AG08395 (cell line): ENCODE measurements around the gene ALDH1A2.
"Not testable (repeated sequence)": the region's sequence is repeated elsewhere in the genome, so short reads cannot be mapped to it uniquely, and the experiment has no call there.

ENCODE experiments used
- DNase-seq: peaks from one replicate; pipeline ENCODE4 v3.0.0; 2012; ENCODE audit warnings: mixed read lengths, low spot score

Gene ALDH1A2

DNA sequence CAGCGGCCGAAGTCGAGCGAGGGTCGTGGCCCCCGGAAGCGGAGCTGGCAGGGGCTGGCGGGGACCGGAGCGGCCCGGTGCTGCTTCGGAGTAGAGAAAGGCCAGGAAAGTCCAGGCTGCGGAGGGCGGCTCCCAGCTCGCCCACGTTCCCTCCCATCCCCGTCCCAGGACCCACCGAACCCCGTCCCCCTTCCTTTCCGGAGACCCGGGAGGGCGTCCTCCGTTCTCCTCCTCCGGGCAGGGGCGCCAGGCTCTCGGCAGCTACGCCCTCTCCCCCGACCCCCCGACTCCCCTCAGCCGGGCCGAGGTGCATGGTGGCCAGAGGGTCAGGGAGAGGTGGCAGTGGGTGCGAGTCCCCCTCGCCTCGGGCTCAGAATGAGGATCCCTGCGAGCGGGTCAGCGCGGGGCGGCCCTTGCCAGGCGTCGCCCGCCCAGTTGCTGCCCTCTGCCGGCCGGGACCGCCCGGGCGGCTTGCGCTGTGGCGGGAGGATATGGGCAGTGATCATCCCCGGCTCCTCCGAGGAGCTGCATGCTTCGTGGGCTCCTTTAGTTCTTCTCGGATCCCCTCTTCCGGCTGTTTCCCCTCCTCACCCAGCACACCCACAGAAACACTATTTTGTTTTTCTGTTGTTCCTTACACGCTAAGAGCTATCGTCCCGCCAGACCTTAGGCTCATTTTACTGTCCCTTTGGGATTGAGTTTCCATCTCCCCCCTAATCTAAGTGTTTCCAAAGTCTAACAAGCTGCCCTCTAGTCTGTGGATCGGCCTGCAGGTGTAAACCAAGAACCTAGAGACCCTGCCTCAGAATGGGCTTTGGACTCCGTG is 744 bp upstream of the ALDH1A2 start:
- peak; percentile 68 for DNase-seq

DNA sequence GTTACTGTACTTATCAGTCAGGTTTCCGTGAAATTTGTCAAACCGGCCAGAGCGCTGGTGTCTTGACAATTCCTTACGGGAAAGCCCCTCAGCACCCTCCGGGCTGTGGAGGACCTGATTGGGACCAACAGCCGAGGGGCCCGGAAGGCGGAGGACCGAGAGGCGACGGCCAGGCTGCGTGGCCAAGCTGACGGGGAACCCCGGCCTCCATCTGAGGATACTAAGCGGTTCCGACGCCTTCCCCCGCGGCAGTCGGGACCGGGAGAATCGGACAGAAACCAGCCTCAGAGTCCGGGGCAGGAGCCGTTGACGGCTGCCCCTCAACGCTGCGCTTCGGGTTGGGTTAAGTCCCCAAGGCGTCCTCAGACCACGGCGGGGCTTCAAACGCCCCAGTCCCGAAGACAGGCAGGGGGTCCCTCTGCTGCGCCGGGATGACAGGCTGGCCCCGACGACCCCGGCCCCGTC is 499 bp downstream of the ALDH1A2 start:
- DNase-seq: no peak

DNA sequence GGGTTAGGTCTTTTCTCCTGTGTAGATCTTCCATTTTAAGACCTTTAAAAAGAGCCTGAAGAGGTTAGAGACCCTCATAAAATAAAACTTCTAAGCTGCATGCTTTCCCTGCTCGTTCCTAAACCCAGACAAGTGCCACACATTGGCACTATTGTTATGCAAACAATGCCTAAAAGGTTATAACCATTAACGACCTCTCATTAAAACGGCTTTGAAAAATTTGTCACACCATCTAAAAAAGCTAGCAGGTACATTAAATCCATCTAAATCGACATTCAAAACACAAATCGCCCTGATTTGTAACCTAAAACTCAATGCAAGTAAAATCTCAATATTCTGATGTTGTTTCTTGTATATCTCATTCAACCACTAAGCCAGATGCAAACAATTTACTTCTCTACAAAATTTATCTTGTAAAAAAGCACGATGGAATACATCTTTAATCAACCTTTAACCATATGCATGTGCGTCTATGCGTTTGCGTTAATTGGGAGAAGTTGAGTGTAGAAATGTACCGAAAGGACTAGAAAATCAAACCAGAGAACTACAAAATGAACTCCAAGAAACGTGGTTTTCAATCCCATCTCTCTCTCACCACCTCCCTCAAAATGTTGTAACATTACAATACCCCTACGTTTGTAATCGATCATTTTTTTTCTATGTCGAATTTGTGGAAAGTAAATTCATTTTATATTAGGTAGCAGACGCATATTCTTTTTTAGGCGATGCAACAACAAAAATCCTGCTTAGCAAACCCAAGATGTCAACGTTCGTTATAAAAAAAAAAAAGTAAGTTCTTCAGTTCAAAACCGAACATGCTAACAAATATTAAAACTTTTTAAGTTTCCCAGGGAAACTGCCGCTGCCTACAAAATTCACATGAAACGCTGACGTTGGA is 1.2 kb downstream of the ALDH1A2 start:
- DNase-seq: no peak

DNA sequence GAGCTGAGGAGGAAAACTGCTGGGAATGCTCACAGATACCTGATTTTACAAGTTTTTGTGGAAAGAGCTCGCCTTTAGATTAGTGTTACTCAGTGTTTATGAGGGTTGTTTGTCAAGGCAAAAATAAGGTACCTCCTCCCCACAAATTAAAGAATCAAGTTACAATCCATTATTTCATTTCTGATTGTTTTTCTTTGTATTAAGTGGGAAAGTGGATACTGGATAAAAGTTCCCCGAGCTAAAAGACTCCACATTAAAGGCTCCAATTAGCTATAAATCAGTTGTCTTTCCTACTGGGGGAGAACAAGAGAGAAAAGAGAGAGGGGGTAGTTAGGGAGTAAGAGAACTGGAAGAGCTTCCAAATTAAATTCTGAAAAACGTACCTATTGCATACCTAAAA is 1.9 kb downstream of the ALDH1A2 start:
- DNase-seq: no peak

DNA sequence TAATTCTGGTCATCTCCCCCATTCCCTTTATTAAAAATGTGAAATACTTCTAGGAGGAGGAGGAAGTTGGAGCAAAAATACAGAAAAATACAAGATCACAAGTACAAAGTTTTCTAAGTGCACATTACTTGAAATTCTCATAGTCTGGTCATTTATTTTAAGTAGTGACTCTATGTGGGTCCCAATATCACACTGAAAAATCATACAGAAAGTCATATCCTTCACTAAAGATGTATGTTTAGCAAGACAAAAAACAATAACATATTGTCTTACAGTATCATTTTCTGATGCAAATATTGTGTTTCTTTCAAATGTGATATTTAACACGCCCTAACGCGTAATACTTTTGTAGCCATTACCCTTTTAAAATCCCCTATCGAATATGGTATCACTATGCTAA is 2.5 kb downstream of the ALDH1A2 start:
- DNase-seq: no peak

DNA sequence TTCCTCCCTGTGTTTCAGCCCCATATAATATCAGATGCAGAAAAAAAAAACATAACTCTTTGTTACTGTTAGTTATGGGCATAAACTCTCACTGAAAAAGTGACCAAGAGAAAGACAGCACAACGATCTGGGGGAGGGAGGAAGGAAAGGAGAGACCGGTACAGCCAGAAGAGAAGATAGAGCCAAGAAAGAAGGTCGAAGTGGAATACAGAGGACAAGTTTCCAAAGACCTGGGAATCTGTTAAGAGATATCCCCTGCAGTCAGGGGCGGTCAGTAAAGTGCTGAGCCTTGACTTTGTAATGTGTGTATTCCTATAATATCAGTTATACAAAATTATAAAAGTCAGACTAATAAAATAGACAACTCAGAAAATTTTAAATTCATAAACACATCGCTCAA is 3.3 kb downstream of the ALDH1A2 start:
- DNase-seq: no peak

DNA sequence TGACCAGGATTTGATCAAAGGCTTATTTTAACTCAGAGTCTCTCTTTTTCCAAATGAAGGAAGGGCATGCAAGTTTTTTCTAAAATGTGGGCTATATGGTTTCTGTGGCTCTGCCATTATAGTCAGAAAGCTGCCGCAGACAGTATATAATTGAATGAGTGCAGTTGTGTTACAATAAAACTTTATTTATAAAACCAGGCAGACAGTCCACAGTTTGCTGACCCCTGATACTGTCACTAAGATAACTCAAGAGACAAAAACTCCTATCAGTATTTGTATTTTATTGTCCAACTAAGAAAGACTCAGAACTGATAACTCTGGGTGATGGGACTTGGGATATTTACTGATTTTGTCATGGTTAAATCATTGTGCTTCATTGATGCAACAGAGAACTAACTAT is 4.9 kb downstream of the ALDH1A2 start:
- no peak for DNase-seq

DNA sequence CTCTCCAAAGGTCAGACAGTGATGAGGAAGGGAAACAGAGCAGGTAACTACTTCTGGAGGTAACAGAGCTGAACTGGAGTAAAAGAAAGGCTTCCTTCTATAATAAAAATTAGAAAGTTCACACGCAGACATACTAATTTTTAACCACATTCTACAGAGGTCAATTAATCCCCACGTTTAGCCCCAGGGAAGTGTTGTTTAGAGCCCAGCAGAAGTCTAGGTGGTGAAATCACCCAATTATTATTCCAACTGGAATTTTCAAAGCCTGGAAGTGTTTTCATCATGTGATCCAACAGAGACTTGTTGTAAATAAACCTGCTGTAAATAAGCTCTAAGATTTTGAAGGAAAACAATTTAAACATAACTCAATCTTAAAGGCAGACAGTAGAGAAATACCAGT is 6.8 kb downstream of the ALDH1A2 start:
- no peak for DNase-seq

DNA sequence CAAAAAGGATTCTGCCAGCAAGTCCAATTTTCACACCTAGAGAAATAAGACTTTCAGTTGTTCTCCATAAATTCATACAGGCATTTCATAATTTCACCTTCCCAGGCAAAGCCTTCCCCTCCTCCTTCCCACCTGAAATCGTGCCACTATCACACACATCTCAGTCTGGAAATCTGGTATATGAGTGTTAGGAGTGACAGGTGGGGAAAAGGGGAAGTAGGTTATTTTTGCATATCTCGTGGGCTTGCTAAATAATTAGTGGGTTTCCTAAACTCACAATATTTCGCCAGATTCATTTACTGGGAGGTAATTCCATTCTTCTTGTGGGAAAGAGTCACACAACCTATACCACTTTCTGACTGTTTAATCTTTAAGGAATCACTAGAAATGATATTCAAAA is 7.4 kb downstream of the ALDH1A2 start:
- DNase-seq: no peak

DNA sequence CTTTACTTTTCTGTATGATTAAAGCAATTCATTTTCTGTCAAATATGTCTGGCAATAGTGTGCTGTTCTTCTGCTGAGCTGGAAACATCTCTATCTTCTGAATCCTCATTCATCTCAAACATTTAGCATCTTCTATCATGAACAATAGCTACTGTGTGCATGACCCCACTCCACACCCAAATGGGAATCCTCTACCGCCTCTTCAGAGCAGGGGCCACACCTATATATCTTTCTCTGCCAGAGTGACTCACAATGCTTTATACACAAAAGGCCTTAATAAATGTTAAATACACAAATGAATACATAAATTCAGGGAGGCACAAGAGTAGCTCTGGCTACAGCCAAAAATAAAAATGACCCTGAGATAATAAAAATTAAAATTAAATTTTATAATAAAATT is 8.0 kb downstream of the ALDH1A2 start:
- no peak for DNase-seq

DNA sequence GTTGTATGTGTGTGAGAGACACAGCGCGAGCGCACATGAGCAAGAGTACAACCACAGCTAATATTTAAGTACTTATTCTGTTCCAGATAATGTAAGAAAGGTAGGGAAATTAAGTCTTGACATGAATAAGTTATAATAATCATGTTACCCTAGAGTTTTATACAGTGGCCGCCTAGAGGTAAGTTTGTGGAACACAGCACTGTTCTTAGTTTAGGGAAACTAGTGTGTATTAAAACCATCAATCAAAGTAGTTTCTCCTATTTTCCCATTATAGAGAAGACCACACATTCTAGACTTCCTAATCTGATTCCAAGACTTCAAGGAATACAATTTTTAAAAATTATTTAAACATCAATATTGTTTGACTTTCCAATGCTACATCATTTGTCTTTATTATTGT is 9.5 kb downstream of the ALDH1A2 start:
- peak; percentile 3 for DNase-seq

DNA sequence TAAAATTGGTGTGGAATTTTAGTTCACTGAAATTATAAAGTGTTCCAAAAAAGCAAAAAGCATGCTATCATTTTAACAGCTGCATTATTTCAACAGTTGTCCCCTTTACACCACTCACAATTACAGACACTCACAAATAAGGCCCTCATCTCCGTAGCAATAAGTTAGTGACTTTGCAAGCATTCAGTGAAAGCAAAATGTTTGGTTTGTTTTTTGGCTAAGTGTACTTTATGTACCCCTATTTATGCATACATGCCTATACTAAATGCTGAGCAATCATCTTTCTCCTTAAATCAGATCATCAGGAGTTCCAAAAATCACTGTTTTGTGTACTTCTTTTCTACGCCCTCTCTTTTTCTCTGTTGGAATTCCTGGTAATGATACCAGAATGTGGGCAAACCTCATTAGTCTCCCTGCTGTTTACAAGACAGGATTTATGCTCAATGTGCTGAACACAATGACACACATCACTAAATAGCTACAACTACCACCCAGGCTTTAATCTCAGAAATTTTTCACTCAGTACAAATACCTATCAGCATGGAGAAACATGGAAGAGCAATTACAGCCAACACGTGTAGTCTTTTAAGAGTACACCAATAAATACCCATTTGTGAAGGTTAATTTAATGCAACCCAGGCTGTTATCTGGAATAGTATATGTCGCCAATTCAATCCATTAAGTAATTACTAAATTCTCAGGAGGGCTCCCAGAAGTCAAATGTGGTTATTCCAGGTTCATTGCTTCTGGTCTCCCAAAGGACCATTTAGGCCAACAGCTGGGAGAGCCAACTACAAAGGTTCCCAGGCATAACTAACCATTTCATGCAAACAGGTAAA is 12.0 kb downstream of the ALDH1A2 start:
- no peak for DNase-seq

DNA sequence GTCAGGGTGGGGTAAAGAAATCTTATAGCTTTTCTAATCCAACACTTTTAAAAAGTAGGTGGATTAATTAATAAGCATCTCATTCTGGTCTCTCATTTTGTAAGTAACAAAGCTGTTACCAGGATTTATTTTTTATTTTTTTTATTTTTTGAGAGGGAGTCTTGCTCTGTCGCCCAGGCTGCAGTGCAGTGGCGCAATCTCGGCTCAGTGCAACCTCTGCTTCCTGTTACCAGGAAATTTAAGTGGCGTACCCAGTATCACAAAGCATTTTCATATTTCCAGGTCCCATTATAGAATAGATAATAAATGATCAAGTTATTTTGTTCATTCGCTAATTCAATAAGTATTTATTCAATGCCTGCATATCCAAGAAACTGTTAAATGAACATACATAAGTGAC is 13.2 kb downstream of the ALDH1A2 start:
- DNase-seq: no peak

DNA sequence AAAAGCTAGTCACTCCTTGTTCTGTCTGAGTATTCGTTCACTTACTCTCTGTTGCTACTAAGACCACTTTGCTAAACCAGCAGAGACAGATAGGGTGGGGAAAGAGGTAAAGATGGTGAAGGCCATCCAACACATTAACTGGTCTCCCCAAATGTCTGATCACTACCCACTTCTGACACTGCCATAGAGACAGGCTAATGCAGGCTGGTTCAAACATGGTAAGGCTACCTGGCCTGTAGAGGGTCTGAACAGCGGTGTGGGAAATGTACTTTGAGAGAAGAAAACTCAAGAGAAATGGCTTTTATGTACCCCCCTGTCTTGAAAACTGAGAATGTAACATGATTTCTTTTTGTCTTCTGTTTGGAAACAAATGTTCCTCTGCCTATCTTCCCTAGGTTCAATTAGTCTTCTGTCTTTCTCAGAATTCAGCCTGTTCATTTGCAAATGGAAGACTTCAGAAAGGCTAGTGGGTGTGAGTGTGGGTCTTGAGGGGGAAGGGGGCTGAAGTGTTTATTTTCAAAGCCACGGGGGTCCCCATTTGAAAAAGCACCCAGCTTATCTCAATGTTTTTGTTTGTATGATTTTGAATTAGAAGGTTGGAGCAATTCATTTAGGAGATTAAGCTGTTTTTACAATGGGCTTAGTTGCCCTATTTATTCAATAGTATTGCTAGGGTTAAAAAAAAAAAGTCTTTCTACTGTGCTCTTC is 15.8 kb downstream of the ALDH1A2 start:
- DNase-seq: no peak

DNA sequence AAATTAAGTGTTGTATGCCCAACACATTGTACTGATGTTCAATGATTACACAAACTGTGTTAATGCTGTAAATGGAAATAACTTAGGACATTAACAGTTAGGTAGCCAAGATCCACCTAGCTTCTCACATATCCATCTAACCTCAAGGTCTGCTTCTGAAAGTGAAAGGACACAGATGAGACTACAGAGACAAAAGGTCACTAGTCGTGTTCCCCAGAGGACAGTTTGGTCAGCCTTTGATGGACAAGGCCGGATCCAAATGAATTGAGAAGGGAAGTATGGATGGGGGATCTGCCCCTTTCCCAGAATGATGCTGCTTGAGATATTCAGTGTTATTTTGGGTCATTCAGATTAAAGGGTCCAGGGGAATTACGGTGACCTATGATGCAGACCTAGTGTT is 17.2 kb downstream of the ALDH1A2 start:
- DNase-seq: no peak

DNA sequence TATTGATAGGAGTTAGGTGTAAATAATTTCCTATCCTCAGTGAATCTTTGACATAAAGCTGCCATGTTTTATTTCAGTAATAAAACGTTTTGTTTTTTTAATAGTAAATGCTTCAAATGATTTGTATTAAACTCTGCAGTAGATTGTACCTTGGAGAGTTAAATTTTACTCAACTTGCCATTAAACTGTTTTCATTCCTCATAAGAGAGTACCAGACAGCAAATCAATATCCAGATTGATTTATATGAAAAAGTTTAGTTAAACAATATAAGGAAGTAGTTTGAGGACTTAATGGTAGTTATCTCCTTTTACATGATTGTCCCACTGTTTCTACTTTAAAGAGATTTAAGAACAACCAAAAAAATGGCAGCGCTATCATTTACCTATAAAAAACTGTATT is 18.4 kb downstream of the ALDH1A2 start:
- DNase-seq: no peak

DNA sequence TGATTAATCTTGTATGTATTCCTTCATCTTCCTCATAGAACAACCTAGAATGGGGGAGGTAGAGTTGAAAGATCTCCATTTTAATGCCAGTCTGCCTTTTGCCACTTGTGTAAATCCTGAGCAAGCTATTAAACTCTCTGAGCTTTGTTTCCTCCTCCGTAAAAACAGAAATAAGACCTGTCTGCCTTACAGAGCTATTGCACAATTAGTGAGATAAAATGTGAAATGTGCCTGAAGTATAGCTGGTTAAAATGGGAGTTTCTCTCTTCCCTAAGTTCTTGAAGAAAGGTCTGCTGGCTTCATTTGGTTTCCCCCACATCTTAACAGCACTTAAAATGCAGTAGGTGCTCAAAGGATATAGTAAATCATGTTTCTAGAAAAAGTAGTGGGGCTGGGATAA is 19.0 kb downstream of the ALDH1A2 start:
- no peak for DNase-seq

DNA sequence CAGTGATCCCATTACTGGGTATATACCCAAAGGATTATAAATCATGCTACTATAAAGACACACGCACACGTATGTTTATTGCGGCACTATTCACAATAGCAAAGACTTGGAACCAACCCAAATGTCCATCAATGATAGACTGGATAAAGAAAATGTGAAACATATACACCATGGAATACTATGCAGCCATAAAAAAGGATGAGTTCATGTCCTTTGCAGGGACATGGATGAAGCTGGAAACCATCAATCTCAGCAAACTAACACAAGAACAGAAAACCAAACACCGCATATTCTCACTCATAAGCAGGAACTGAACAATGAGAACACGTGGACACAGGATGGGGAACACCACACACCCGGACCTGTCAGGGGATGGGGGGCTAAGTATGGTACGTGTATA is 20.1 kb downstream of the ALDH1A2 start:
- not testable (repeated sequence) for DNase-seq

DNA sequence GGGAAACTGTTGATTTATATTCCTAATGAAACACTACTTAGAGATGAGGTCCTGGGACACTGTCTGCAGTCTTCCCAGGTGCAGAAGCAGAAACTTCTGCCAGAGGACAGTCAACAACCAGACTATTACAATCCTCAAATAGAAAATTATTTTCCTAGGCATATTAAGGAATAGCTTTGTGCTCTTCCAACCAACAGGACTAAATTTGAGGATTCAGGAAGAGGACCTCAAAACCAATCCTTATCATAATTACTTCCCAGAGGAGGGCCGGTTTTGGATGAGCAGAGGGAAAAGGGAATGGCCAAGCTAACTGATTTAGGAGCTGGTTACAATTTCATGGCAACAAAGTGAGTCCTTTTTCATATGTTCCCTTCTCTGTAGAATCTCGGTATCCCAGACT is 21.0 kb downstream of the ALDH1A2 start:
- DNase-seq: no peak

DNA sequence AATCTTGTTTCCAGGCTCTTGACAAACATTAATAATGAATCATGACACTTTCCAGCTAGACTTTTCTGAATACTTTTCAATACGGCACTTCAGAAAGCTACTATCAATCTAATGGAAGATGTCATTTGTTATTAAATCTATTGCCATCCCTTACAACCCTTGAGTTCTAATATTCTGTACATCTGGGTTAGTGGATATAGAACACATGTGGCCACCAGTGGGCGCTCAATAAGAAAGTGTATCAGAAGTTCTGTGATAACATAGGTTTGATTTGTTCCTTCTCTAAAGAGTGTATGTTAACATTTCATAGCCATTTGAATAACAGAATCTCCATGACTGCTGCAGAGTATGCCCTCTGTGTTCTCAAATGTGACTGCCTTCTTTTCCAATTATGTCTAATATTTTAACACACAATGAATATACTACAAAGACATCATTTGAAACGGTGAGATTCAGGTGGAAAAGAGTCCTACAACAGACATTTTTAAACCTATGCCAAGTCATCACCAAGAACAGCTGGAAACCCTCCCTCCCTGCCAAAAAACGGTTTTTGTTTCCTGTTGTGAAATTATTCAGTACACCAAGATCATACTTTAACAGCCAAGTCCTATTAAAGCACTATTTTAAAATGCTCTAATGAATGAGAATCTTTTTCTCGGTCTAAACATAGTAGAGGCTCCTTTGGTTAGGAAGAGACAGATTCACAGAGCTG is 22.2 kb downstream of the ALDH1A2 start:
- DNase-seq: peak; percentile 36

DNA sequence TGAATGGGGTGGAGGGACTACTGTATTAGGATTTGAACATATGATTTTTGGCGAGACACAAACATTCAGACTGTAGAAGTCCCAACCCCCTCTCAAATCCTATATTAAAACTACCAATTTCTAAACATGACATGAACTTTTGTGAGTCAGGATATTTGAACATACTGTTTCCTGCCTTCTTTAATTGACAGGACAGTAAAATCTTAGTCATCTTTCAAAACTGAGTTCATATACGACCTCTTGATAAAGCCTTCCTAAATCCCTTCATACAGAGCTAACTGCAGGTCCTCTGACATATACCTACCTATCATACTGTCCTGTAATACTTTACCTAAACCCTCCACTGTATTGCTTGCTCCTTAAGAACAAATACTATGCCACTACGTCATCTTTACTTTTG is 23.5 kb downstream of the ALDH1A2 start:
- DNase-seq: no peak
